ENCODE measurements around the gene RTN4RL1. TPM values are rescaled to one million over a fixed set of nuclear protein-coding genes. Genes with fewer than 3 reads are reported as not detected.

The RTN4RL1 gene
- total and polyA plus RNA-seq, 2 donors from 2014 or later, result 2.0 to 10.7 TPM

GRCh38 chr17:1956134-1956533 is 69.0 kb downstream of the RTN4RL1 start:
- no peak for FAIRE-seq
- DNase-seq, result peak in 1 of 5 donors; percentile 42
- H3K36me3 ChIP-seq (ENCODE audit: control insufficient read depth in 2 of 3, insufficient read depth in 3 of 3, low read length in 3 of 3), result no peaks in the 10 kb centered on the region
- peaks cover 0 to 5% (median 2%) of the 10 kb centered on the region in 3 donors for H3K4me1 ChIP-seq (ENCODE audit: control insufficient read depth in 2 of 3, insufficient read depth in 2 of 3, low read depth in 1 of 3, low read length in 3 of 3)
- TF ChIP-seq, protein P1, sequence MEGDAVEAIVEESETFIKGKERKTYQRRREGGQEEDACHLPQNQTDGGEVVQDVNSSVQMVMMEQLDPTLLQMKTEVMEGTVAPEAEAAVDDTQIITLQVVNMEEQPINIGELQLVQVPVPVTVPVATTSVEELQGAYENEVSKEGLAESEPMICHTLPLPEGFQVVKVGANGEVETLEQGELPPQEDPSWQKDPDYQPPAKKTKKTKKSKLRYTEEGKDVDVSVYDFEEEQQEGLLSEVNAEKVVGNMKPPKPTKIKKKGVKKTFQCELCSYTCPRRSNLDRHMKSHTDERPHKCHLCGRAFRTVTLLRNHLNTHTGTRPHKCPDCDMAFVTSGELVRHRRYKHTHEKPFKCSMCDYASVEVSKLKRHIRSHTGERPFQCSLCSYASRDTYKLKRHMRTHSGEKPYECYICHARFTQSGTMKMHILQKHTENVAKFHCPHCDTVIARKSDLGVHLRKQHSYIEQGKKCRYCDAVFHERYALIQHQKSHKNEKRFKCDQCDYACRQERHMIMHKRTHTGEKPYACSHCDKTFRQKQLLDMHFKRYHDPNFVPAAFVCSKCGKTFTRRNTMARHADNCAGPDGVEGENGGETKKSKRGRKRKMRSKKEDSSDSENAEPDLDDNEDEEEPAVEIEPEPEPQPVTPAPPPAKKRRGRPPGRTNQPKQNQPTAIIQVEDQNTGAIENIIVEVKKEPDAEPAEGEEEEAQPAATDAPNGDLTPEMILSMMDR (IDR thresholded peaks at IDR 0.05; ENCODE audit: borderline replicate concordance, extremely low read depth, insufficient read depth), result no peak
- no peak overlapping the region for H3K4me3 ChIP-seq (ENCODE audit: low read length in 3 of 3)
- H3K27me3 ChIP-seq (ENCODE audit: control insufficient read depth, insufficient read depth, low read length), result no peaks in the 10 kb centered on the region
- H3K9ac ChIP-seq (ENCODE audit: low read length in 3 of 3), result no peak overlapping the region
- H3K27ac ChIP-seq (ENCODE audit: low read depth in 2 of 2, low read length in 2 of 2), result no peak overlapping the region
- intact Hi-C loops (cut with DNase I), result no loop called here
- H3K9me3 ChIP-seq (ENCODE audit: control insufficient read depth in 2 of 3, insufficient read depth in 1 of 3, low read length in 3 of 3), result no peaks in the 10 kb centered on the region

GRCh38 chr17:1953831-1954230 is 71.3 kb downstream of the RTN4RL1 start:
- DNase-seq, result no peak
- TF ChIP-seq, protein P1 (IDR thresholded peaks at IDR 0.05; ENCODE audit: borderline replicate concordance, extremely low read depth, insufficient read depth), result no peak
- Histone ChIP-seq H3K36me3 (ENCODE audit: control insufficient read depth in 2 of 3, insufficient read depth in 3 of 3, low read length in 3 of 3) (no peaks in the 10 kb centered on the region), H3K4me1 (ENCODE audit: control insufficient read depth in 2 of 3, insufficient read depth in 2 of 3, low read depth in 1 of 3, low read length in 3 of 3) (peaks cover 0 to 3% (median 0%) of the 10 kb centered on the region in 3 donors), H3K27ac (ENCODE audit: low read depth in 2 of 2, low read length in 2 of 2) (no peak overlapping the region), H3K4me3 (ENCODE audit: low read length in 3 of 3) (no peak overlapping the region), H3K9ac (ENCODE audit: low read length in 3 of 3) (no peak overlapping the region), H3K27me3 (ENCODE audit: control insufficient read depth, insufficient read depth, low read length) (no peaks in the 10 kb centered on the region), H3K9me3 (ENCODE audit: control insufficient read depth in 2 of 3, insufficient read depth in 1 of 3, low read length in 3 of 3) (no peaks in the 10 kb centered on the region)
- FAIRE-seq, result no peak
- intact Hi-C loops (cut with DNase I), result no loop called here

DNA sequence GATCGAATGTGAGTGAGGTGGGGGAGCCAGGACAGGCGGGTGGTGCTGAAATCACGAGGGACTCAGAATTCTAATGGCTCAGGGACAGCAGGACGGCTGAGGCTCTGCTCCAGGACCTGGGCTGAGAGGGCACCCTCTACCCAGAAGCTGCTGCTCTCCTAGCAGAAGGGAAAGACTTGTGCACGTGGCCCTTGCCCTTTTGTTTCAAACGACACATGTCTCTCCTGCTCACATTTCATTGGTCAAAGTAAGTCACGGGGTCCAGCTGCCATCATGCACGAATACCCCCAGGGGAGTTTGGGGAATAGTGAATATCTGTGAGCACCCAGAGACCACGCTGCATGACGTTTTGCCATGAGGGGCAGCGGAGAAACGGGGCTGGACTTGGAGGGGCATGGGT is 73.2 kb downstream of the RTN4RL1 start:
- H3K36me3 ChIP-seq (ENCODE audit: control insufficient read depth in 2 of 3, insufficient read depth in 3 of 3, low read length in 3 of 3), result no peaks in the 10 kb centered on the region
- no peak overlapping the region for H3K9ac ChIP-seq (ENCODE audit: low read length in 3 of 3)
- H3K4me3 ChIP-seq (ENCODE audit: low read length in 3 of 3), result no peak overlapping the region
- no peak for DNase-seq
- H3K9me3 ChIP-seq (ENCODE audit: control insufficient read depth in 2 of 3, insufficient read depth in 1 of 3, low read length in 3 of 3), result no peaks in the 10 kb centered on the region
- intact Hi-C loops (cut with DNase I), result no loop called here
- no peak overlapping the region for H3K27ac ChIP-seq (ENCODE audit: low read depth in 2 of 2, low read length in 2 of 2)
- TF ChIP-seq, protein P1 (IDR thresholded peaks at IDR 0.05; ENCODE audit: borderline replicate concordance, extremely low read depth, insufficient read depth), result no peak
- FAIRE-seq, result no peak
- H3K4me1 ChIP-seq (ENCODE audit: control insufficient read depth in 2 of 3, insufficient read depth in 2 of 3, low read depth in 1 of 3, low read length in 3 of 3), result no peaks in the 10 kb centered on the region
- H3K27me3 ChIP-seq (ENCODE audit: control insufficient read depth, insufficient read depth, low read length), result no peaks in the 10 kb centered on the region

DNA sequence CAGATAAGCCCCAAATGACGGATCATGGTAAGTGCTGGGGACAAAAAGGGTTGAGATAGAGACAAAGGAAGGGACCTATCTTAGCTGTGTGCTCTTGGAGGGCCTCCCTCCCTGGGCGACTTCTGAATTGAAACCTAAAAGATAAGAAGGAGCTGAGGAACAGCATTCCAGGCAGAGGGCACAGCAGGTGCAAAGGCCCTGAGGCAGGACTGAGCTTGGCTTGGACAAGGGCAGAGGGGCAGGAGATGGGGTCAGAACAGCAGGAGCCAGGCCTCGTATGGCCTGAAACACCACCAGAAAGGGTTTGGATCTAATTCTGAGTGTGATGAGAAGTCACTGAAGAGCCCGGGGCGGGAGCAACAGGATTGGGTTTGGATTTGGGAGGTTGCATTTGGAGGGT is 75.4 kb downstream of the RTN4RL1 start:
- no peak for DNase-seq
- intact Hi-C loops (cut with DNase I), result no loop called here
- peaks cover 0 to 2% (median 0%) of the 10 kb centered on the region in 3 donors for H3K9me3 ChIP-seq (ENCODE audit: control insufficient read depth in 2 of 3, insufficient read depth in 1 of 3, low read length in 3 of 3)
- no peaks in the 10 kb centered on the region for H3K27me3 ChIP-seq (ENCODE audit: control insufficient read depth, insufficient read depth, low read length)
- no peak overlapping the region for H3K9ac ChIP-seq (ENCODE audit: low read length in 3 of 3)
- no peak overlapping the region for H3K4me3 ChIP-seq (ENCODE audit: low read length in 3 of 3)
- H3K4me1 ChIP-seq (ENCODE audit: control insufficient read depth in 2 of 3, insufficient read depth in 2 of 3, low read depth in 1 of 3, low read length in 3 of 3), result no peaks in the 10 kb centered on the region
- no peaks in the 10 kb centered on the region for H3K36me3 ChIP-seq (ENCODE audit: control insufficient read depth in 2 of 3, insufficient read depth in 3 of 3, low read length in 3 of 3)
- H3K27ac ChIP-seq (ENCODE audit: low read depth in 2 of 2, low read length in 2 of 2), result no peak overlapping the region
- TF ChIP-seq, protein P1 (IDR thresholded peaks at IDR 0.05; ENCODE audit: borderline replicate concordance, extremely low read depth, insufficient read depth), result no peak
- FAIRE-seq, result no peak
